ENCODE results near the gene M6PR. TPM values are rescaled to one million over a fixed set of nuclear protein-coding genes. Genes with fewer than 3 reads are reported as not detected.

The M6PR gene
- total RNA-seq, 4 donors from 2014 or later, result 72.8 to 122 (median 73.4) TPM

DNA sequence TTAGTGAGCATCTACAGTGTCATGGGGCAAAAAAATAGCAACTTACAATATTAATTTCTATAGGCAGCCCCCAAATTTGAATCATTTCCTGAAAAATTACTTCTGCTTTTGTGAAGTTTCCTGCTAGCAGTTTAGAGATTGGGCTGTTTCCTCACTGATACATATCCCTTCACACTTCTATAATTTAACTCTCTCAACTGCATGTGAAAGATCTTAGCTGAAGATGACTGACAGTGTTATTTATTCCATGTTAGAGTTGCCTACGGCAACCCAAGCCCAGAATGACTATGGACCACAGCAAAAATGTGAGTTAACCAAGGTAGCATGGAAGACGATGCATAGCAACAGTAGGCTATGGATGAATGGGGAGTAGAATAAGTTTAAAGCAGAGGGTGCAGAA lies 40.0 kb upstream of the M6PR start, which contains the start of gene KLRG1:
TSS of gene KLRG1 (plus strand) at position 134 of the 400 bp plus-strand sequence. CDS start at position 224, 90 bp downstream.
- intact Hi-C loops (cut with DNase I; ENCODE audit: low total_unique reads), result no loop called here
- 70 to 82% methylated on average over 2 of the region's 2 CpGs for WGBS, 2 donors
- no peak for TF ChIP-seq POLR2A (IDR thresholded peaks at IDR 0.05)
- TF ChIP-seq, protein P1, sequence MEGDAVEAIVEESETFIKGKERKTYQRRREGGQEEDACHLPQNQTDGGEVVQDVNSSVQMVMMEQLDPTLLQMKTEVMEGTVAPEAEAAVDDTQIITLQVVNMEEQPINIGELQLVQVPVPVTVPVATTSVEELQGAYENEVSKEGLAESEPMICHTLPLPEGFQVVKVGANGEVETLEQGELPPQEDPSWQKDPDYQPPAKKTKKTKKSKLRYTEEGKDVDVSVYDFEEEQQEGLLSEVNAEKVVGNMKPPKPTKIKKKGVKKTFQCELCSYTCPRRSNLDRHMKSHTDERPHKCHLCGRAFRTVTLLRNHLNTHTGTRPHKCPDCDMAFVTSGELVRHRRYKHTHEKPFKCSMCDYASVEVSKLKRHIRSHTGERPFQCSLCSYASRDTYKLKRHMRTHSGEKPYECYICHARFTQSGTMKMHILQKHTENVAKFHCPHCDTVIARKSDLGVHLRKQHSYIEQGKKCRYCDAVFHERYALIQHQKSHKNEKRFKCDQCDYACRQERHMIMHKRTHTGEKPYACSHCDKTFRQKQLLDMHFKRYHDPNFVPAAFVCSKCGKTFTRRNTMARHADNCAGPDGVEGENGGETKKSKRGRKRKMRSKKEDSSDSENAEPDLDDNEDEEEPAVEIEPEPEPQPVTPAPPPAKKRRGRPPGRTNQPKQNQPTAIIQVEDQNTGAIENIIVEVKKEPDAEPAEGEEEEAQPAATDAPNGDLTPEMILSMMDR (IDR thresholded peaks at IDR 0.05), result no peak
- no peak within 1 kb of the TSS for H3K4me3 ChIP-seq (ENCODE audit: low read depth, poor library complexity, severe bottlenecking)
- no peak for DNase-seq (ENCODE audit: low spot score in 2 of 2)

DNA sequence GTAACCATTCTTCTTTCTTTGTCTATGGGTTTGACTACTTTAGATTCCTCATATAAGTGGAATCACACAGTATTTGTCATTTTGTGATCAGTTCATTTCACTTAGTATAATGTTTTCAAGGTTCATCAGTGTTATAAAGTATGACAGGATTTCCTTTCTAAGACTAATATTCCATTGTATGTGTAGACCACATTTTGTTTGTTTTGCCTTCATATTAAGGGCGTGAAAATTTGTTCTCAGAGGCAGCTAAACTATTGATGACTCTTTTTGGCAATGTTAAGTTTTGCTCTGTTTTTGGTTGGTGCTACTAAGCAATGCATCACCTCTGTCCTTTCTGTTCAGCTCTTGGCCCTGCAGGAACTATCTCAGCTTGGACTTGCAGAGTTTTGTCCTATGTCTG lies 38.2 kb upstream of the M6PR start:
- WGBS, 2 donors, result 66 to 71% methylated on average over 1 of the region's 1 CpG
- TF ChIP-seq, protein P1 (IDR thresholded peaks at IDR 0.05), result no peak
- no peak for TF ChIP-seq POLR2A (IDR thresholded peaks at IDR 0.05)
- no peak for DNase-seq (ENCODE audit: low spot score in 2 of 2)
- intact Hi-C loops (cut with DNase I; ENCODE audit: low total_unique reads), result no loop called here
- no peak overlapping the region for H3K4me3 ChIP-seq (ENCODE audit: low read depth, poor library complexity, severe bottlenecking)

DNA sequence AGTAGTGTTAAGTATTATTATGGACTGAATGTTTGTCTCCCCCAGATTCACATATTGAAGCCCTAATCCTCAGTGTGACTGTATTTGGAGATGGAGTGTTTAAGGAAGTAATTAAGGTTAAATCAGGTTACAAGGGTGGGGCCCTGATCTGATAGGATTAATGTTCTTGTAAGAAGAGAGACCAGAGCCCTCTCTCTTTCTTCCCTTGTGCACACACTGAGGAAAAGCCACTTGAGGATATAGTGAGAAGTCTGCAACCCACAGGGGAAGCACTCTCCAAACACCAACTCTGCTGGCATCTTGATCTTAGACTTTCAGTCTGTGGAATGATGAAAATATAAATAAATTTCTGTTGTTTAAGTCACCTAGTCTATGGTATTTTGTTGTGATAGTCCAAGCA lies 37.7 kb upstream of the M6PR start:
- intact Hi-C loops (cut with DNase I; ENCODE audit: low total_unique reads), result no loop called here
- no peak for DNase-seq (ENCODE audit: low spot score in 2 of 2)
- no peak for TF ChIP-seq POLR2A (IDR thresholded peaks at IDR 0.05)
- TF ChIP-seq, protein P1 (IDR thresholded peaks at IDR 0.05), result no peak
- H3K4me3 ChIP-seq (ENCODE audit: low read depth, poor library complexity, severe bottlenecking), result no peak overlapping the region

DNA sequence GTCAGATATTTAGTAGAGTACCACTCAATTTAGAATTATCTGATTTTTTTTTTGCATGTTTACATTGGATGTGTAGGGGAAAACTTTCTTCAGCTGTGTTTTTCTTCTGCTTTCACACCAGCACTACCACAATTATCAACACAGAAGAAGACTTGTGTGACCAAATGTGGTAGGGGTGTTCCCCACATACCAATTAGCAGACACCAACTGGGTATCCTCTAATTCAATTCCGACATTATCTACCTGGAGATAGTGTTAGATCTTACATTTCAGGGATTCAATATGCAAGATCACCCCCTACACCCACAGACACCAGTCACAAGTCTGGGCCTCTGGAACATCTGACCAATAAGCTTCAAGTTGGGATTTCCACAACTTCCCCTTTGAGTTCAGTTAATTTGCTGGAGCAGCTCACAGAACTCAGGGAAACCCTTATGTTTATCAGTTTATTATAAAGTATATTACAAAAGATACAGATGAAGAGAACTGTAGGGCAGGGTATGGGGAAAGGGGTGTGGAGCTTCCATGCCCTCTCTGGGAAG lies 35.8 kb upstream of the M6PR start:
- intact Hi-C loops (cut with DNase I; ENCODE audit: low total_unique reads), result no loop called here
- no peak for TF ChIP-seq POLR2A (IDR thresholded peaks at IDR 0.05)
- WGBS, 2 donors, result 85 to 96% methylated on average over 1 of the region's 1 CpG
- DNase-seq (ENCODE audit: low spot score in 2 of 2), result no peak
- H3K4me3 ChIP-seq (ENCODE audit: low read depth, poor library complexity, severe bottlenecking), result no peak overlapping the region

DNA sequence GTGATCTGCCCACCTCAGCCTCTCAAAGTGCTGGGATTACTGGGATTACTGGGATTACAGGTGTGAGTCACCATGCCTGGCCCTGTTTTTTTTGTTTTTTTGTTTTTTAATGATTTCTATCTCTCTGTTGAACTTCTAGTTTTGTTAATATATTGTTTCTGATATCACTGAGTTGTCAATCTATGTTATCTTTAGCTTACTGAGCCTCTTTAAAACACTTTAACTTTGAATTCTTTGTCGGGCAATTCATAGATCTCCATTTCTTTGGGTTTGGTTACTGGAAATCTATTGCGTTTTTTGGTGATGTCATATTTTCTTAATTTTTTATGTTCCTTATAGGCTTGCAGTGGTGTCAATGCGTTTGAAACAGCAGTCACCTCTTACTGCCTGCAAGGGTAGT lies 30.7 kb upstream of the M6PR start:
- intact Hi-C loops (cut with DNase I; ENCODE audit: low total_unique reads), result no loop called here
- TF ChIP-seq, protein P1 (IDR thresholded peaks at IDR 0.05), result no peak
- no peak for TF ChIP-seq POLR2A (IDR thresholded peaks at IDR 0.05)
- DNase-seq (ENCODE audit: low spot score in 2 of 2), result no peak
- no peak overlapping the region for H3K4me3 ChIP-seq (ENCODE audit: low read depth, poor library complexity, severe bottlenecking)
- 94 to 95% methylated on average over 3 of the region's 3 CpGs for WGBS, 2 donors

DNA sequence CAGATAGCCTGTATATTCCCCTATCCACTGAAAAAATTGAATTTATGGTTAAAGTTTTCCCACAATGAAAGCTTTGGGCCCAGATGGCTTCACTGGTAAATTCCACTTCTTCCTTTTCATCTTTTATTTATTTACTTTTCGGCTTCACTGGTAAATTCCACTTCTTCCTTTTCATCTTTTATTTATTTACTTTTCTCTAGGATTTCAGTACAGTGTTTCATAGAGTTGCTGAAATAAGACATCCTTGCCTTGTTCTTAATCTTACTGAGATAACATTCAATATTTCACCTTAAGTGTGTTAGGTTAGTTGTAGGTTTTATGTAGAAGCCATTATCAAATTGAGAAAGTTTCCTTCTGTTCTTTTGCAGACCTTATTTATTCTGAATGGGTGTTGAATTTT lies 21.0 kb upstream of the M6PR start:
- whole genome bisulfite sequencing, 2 donors, result 66 to 92% methylated on average over 1 of the region's 1 CpG
- intact Hi-C loops (cut with DNase I; ENCODE audit: low total_unique reads), result no loop called here
- no peak overlapping the region for H3K4me3 ChIP-seq (ENCODE audit: low read depth, poor library complexity, severe bottlenecking)
- TF ChIP-seq, protein P1 (IDR thresholded peaks at IDR 0.05), result no peak
- TF ChIP-seq POLR2A (IDR thresholded peaks at IDR 0.05), result no peak
- no peak for DNase-seq (ENCODE audit: low spot score in 2 of 2)
